HL-60/S4 treated with retinoic acid at 250 ng/mL for 4 days and 3 days (cell line): ENCODE measurements around the gene THAP5.
"Not testable (repeated sequence)": the region's sequence is repeated elsewhere in the genome, so short reads cannot be mapped to it uniquely, and the experiment has no call there.

ENCODE experiments used
- in situ Hi-C: fragments of 300-500 bp; cut with MboI; formaldehyde crosslinking; loops from 2 replicates; pipeline ENCODE4 v1.7.0; 2022; ENCODE audit warnings: low sequenced_read_pairs

Gene THAP5

GRCh38 chr7:108585843-108586242 lies 16.3 kb upstream of the THAP5 start:
- in situ Hi-C loops: no loop called here

- in situ Hi-C loops: no loop called here
Measured at GRCh38 chr7:108584211-108584610, 14.7 kb upstream of the THAP5 start.

- in situ Hi-C loops: no loop called here
Measured at GRCh38 chr7:108581655-108582491, 12.4 kb upstream of the THAP5 start.

GRCh38 chr7:108580298-108580697 lies 10.8 kb upstream of the THAP5 start:
- in situ Hi-C loops: no loop called here

- in situ Hi-C loops: no loop called here
Measured at GRCh38 chr7:108578937-108579336, 9.4 kb upstream of the THAP5 start.

GRCh38 chr7:108576116-108576515 lies 6.6 kb upstream of the THAP5 start:
- in situ Hi-C loops: no loop called here

GRCh38 chr7:108575156-108575555 lies 5.7 kb upstream of the THAP5 start:
- in situ Hi-C loops: no loop called here

- in situ Hi-C loops: no loop called here
Measured at GRCh38 chr7:108572480-108572879, 3.0 kb upstream of the THAP5 start.

- in situ Hi-C loops: no loop called here
Measured at GRCh38 chr7:108570146-108570755, 745 bp upstream of the THAP5 start.

- in situ Hi-C loops: no loop called here
Measured at GRCh38 chr7:108568801-108569380, 615 bp downstream of the THAP5 start.

GRCh38 chr7:108565987-108566386 lies 3.5 kb downstream of the THAP5 start:
- in situ Hi-C loops: no loop called here

- in situ Hi-C loops: no loop called here
Measured at GRCh38 chr7:108561047-108561619, 8.4 kb downstream of the THAP5 start.

GRCh38 chr7:108559253-108559652 lies 10.3 kb downstream of the THAP5 start:
- in situ Hi-C loops: no loop called here

GRCh38 chr7:108557617-108558016 lies 11.9 kb downstream of the THAP5 start:
- in situ Hi-C loops: no loop called here

- in situ Hi-C loops: no loop called here
Measured at GRCh38 chr7:108557191-108557590, 12.3 kb downstream of the THAP5 start.

- in situ Hi-C loops: not testable (repeated sequence)
Measured at GRCh38 chr7:108556665-108557064, 12.8 kb downstream of the THAP5 start.

- in situ Hi-C loops: not testable (repeated sequence)
Measured at GRCh38 chr7:108548141-108548896, 21.2 kb downstream of the THAP5 start.

- in situ Hi-C loops: no loop called here
Measured at GRCh38 chr7:108541478-108541877, 28.0 kb downstream of the THAP5 start.

- in situ Hi-C loops: not testable (repeated sequence)
Measured at GRCh38 chr7:108538685-108539084, 30.8 kb downstream of the THAP5 start.

- in situ Hi-C loops: not testable (repeated sequence)
Measured at GRCh38 chr7:108538236-108538635, 31.3 kb downstream of the THAP5 start.

GRCh38 chr7:108537229-108537628 lies 32.3 kb downstream of the THAP5 start:
- in situ Hi-C loops: no loop called here
